SU-DHL-6 (cell line): Measurements from ENCODE around the gene MRM2.

Experiments
- CTCF ChIP-seq: fragments of 200-600 bp; sonication (generic); IDR thresholded peaks from one replicate; pipeline ENCODE4 v1.5.1; 2017; ENCODE audit warnings: antibody characterized with exemption, mild to moderate bottlenecking, low read length, moderate library complexity; ENCODE audit not compliant: insufficient read depth, poor library complexity, severe bottlenecking
- EZH2phosphoT487 ChIP-seq: fragments of 200-600 bp; sonication (generic), shearing (Covaris generic); conservative IDR thresholded peaks from 2 replicates; pipeline ENCODE4 v1.6.1; 2018; ENCODE audit warnings: mild to moderate bottlenecking, antibody characterized with exemption, low read length, moderate library complexity, mixed read lengths

GRCh38 chr7:2220954-2221353 lies 21.1 kb downstream of the MRM2 start:
- no peak for TF ChIP-seq CTCF
- TF ChIP-seq EZH2phosphoT487 = no peak
